Common myeloid progenitor, CD34-positive (primary cell): ENCODE results near the gene KCTD20.

Experiments used
- CTCF ChIA-PET: fragments of 350-600 bp; sonication (Branson Sonifier 250); formaldehyde crosslinking; loops from one replicate; lab custom pipeline; 2021; ENCODE audit warnings: antibody characterized with exemption; lab: Charles Lee
- POLR2A ChIA-PET: fragments of 350-600 bp; sonication (Branson Sonifier 250); formaldehyde crosslinking; loops from one replicate; lab custom pipeline; 2021; ENCODE audit warnings: antibody characterized with exemption; lab: Charles Lee
- DNase-seq, 3 donors: peaks; one replicate each; pipeline versions ENCODE4 v3.0.0 to v3.0.0-alpha.2; 2013
- H3K27ac ChIP-seq, 2 experiments: 1 replicate in 1 of 2; 2 replicates in 1 of 2; pipeline ENCODE4 v1.7.0; 2013; ENCODE audit warnings: inconsistent platforms in 2 of 2, low read length in 2 of 2, mild to moderate bottlenecking in 2 of 2, low read depth in 1 of 2, moderate library complexity in 1 of 2; ENCODE audit not compliant: severe bottlenecking in 2 of 2, insufficient read depth in 1 of 2, poor library complexity in 1 of 2
- H3K27me3 ChIP-seq, 5 experiments: replicated peaks in 2 of 5; 1 replicate in 3 of 5; 2 replicates in 2 of 5; pipeline versions ENCODE4 v1.6.1 to v1.7.0; 2013; ENCODE audit warnings: low read length in 4 of 5, mild to moderate bottlenecking in 2 of 5, moderate library complexity in 2 of 5, inconsistent platforms in 1 of 5; ENCODE audit not compliant: insufficient read depth in 5 of 5, control insufficient read depth in 4 of 5
- H3K36me3 ChIP-seq, 4 experiments: 1 replicate in 2 of 4; 2 replicates in 2 of 4; pipeline versions ENCODE4 v1.6.1 to v1.7.0; 2013; ENCODE audit warnings: low read length in 3 of 4, control low read depth in 1 of 4, mild to moderate bottlenecking in 1 of 4; ENCODE audit not compliant: control insufficient read depth in 4 of 4, insufficient read depth in 4 of 4
- H3K4me1 ChIP-seq, 4 experiments: 1 replicate in 3 of 4; 2 replicates in 1 of 4; pipeline versions ENCODE4 v1.6.1 to v1.7.1; 2013; ENCODE audit warnings: low read length in 3 of 4, mild to moderate bottlenecking in 3 of 4, control low read depth in 1 of 4, inconsistent platforms in 1 of 4, moderate library complexity in 1 of 4; ENCODE audit not compliant: control insufficient read depth in 4 of 4, insufficient read depth in 4 of 4; ENCODE audit errors: control extremely low read depth in 1 of 4
- H3K4me3 ChIP-seq, 7 experiments: 1 replicate in 4 of 7; 2 replicates in 3 of 7; pipeline versions ENCODE4 v1.5.1 to v1.7.0; 2013; ENCODE audit warnings: mild to moderate bottlenecking in 7 of 7, low read length in 6 of 7, moderate library complexity in 6 of 7, inconsistent platforms in 2 of 7, low read depth in 2 of 7, control low read depth in 1 of 7; ENCODE audit not compliant: insufficient read depth in 4 of 7, control insufficient read depth in 1 of 7; ENCODE audit errors: extremely low read depth in 1 of 7
- H3K9me3 ChIP-seq, 5 experiments: 1 replicate in 4 of 5; 2 replicates in 1 of 5; pipeline versions ENCODE4 v1.6.1 to v1.7.1; 2013; ENCODE audit warnings: low read length in 4 of 5, mild to moderate bottlenecking in 2 of 5, inconsistent platforms in 1 of 5, low read depth in 1 of 5, moderate library complexity in 1 of 5; ENCODE audit not compliant: control insufficient read depth in 4 of 5, insufficient read depth in 2 of 5; ENCODE audit errors: control extremely low read depth in 1 of 5
- WGBS: methylation state at CpG from one replicate; pipeline ENCODE4 v1.1.5; 2013; ENCODE audit not compliant: insufficient coverage; 5-methylcytosine and 5-hydroxymethylcytosine counted together

KCTD20 gene

DNA sequence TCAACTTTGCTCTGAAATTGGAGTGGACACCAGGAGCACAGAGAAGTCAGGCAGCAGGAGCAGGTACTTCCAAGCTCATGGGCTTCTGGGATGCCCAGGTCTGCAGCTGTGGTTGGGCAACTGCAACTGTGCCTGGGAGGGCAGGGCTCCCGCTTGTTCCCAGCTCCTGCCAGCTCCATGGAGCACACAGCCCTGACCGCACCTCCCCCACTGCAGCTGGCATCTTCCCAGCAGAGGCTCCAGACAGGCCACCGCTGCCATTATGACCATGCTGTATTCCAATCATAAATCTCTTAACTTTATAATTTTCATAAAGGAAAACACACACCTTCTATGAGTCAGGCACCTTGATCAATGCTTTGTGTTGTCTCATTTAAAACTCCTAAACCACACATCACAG is 67.6 kb downstream of the KCTD20 start:
- 100% methylated on average over 3 of the region's 3 CpGs for WGBS
- no peaks in the 10 kb centered on the region for H3K27me3 ChIP-seq
- ChIA-PET CTCF (interaction anchor here (1.2 to 1.7 kb wide), 2 partner anchors 12 to 87 kb away, joined by 3 to 5 read pairs; no protein-coding TSS in a partner anchor), POLR2A (no interaction called here)
- H3K9me3 ChIP-seq = peaks cover 0 to 10% (median 5%) of the 10 kb centered on the region in 5 experiments
- H3K4me3 ChIP-seq = no peak overlapping the region
- no peak overlapping the region for H3K27ac ChIP-seq
- DNase-seq = no peak
- H3K36me3 ChIP-seq = peaks cover 31 to 74% (median 44%) of the 10 kb centered on the region in 4 experiments
- no peaks in the 10 kb centered on the region for H3K4me1 ChIP-seq

- Histone ChIP-seq H3K4me3 (no peak overlapping the region), H3K27ac (no peak overlapping the region), H3K36me3 (peaks cover 31 to 84% (median 47%) of the 10 kb centered on the region in 4 experiments), H3K27me3 (no peaks in the 10 kb centered on the region), H3K4me1 (no peaks in the 10 kb centered on the region), H3K9me3 (peaks cover 0 to 8% (median 2%) of the 10 kb centered on the region in 5 experiments)
- no peak for DNase-seq
- ChIA-PET POLR2A (no interaction called here), CTCF (interaction anchor here (0.6 to 0.8 kb wide), 2 partner anchors 35 to 100 kb away, joined by 3 read pairs; no protein-coding TSS in a partner anchor)
- 94% methylated on average over 7 of the region's 8 CpGs for WGBS
Measured at GRCh38 chr6:36514554-36515456, 72.0 kb downstream of the KCTD20 start.

DNA sequence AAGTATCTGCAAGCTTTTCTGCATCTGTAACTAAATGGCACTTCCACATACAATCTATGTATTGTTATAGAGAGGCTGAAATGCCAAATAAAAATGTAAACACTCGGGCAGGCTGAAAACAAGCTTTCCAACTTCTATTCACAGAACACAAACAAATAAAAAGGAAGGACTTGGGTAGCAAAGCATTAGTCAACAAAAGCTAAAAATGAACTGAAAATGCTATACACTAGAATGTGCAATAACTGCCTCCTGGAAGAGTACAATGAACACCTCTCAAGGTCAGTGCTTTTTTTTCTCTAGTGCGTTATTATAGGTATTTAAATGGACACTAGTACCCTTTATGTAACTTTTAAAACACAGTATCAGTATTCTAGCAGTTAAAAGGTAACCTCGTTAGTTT is 73.0 kb downstream of the KCTD20 start:
- Histone ChIP-seq H3K36me3 (peaks cover 32 to 84% (median 46%) of the 10 kb centered on the region in 4 experiments), H3K27ac (no peak overlapping the region), H3K27me3 (no peaks in the 10 kb centered on the region), H3K4me3 (no peak overlapping the region), H3K4me1 (no peaks in the 10 kb centered on the region), H3K9me3 (peaks cover 0 to 1% (median 0%) of the 10 kb centered on the region in 5 experiments)
- no peak for DNase-seq
- POLR2A ChIA-PET = no interaction called here
- WGBS = no CpG with 5 or more reads among the region's 3 CpGs
- CTCF ChIA-PET = interaction anchor here (0.8 kb wide), 1 partner anchor 36 kb away, joined by 3 read pairs; no protein-coding TSS in a partner anchor

DNA sequence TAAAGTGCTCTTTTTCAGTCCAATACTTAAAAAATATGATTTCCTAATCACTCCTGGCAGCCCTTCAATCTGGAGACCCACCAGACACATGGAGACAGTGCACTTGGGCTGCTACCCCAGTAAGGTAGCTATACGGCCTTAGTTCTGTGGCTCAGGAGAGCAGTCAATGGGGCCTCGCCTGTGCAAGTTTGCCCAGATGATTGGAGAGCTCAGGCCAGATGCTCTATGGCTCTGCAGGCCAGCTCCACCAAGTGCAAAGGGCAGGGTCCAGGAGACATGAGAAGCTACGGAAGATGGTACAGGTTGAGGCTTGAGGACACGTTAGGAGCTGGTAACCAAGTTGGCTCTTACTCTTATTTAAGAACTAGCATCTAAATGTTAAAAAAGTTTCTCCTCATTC is 73.8 kb downstream of the KCTD20 start:
- POLR2A ChIA-PET = no interaction called here
- Histone ChIP-seq H3K4me3 (no peak overlapping the region), H3K27me3 (no peaks in the 10 kb centered on the region), H3K4me1 (no peaks in the 10 kb centered on the region), H3K27ac (no peak overlapping the region), H3K36me3 (peaks cover 32 to 84% (median 48%) of the 10 kb centered on the region in 4 experiments), H3K9me3 (no peaks in the 10 kb centered on the region)
- CTCF ChIA-PET = no interaction called here
- WGBS = 86% methylated on average over 4 of the region's 4 CpGs
- no peak for DNase-seq

DNA sequence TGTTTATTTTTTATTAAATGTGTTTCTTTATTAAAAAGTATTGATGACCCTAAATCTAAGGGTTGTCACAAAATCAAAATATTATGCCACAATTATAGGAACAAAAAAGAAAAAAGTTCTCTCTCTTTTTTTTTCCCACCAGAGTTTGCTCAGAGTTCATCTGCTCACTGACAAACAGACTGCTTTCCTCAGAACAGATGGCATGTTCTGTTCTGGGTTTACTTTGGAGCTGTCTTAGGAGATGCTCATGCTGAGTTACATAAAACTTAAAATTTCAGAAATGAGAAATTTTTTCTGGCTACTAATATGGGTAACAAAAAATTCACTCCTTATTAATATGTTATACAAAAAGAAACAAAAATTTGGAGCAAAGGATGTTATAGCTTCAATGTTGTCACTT is 74.2 kb downstream of the KCTD20 start:
- Histone ChIP-seq H3K36me3 (peaks cover 36 to 85% (median 51%) of the 10 kb centered on the region in 4 experiments), H3K4me3 (no peak overlapping the region), H3K27ac (no peak overlapping the region), H3K4me1 (no peaks in the 10 kb centered on the region), H3K9me3 (no peaks in the 10 kb centered on the region), H3K27me3 (no peaks in the 10 kb centered on the region)
- no peak for DNase-seq
- POLR2A ChIA-PET = no interaction called here
- CTCF ChIA-PET = interaction anchor here (0.8 kb wide), 1 partner anchor 17 kb away, joined by 3 read pairs; no protein-coding TSS in a partner anchor

DNA sequence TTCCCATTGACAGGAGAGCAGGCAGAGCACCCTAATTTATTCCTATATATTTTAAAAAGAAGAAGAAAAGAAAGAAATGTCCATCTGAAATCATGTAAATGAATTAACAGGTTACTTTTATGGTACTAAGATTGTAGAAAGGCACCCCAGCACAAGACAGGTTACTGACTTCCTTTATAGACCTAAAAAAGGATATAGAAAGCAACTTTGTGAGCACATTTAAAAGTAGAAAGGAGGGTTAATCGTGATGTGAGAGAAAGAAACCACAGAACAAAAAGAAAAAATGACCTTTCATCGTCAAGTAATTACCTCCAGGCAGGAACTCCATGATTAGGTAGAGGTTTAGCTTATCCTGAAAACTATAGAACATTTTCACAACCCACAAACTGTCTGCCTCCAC is 74.6 kb downstream of the KCTD20 start:
- Histone ChIP-seq H3K36me3 (peaks cover 35 to 85% (median 52%) of the 10 kb centered on the region in 4 experiments), H3K4me1 (no peaks in the 10 kb centered on the region), H3K27me3 (no peaks in the 10 kb centered on the region), H3K4me3 (no peak overlapping the region), H3K27ac (no peak overlapping the region), H3K9me3 (no peaks in the 10 kb centered on the region)
- WGBS = no CpG with 5 or more reads among the region's 2 CpGs
- no peak for DNase-seq
- ChIA-PET POLR2A (no interaction called here), CTCF (interaction anchor here (0.6 to 0.8 kb wide), 2 partner anchors 17 to 1788 kb away, joined by 3 read pairs; no protein-coding TSS in a partner anchor)

DNA sequence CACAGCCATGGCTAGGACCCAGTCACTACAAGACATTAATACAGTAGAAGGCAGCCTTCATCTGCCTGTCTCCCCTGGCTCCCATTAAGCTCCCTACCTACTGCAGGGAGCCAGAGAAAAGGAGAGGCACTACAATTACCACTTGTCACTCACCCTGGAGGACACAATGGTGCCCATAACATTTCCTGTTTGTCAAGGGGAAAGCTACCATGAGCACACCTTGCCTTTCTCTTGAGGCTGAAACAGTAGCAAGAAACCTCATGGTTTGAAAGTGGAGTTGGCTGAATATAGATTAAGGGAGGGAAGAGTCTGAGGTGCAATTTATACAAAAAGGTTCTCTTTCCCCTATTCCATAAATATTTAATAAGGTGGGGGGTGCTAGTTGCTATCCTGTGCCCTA is 76.6 kb downstream of the KCTD20 start:
- DNase-seq = no peak
- Histone ChIP-seq H3K36me3 (peaks cover 43 to 95% (median 60%) of the 10 kb centered on the region in 4 experiments), H3K27ac (no peak overlapping the region), H3K9me3 (no peaks in the 10 kb centered on the region), H3K4me1 (no peaks in the 10 kb centered on the region), H3K27me3 (no peaks in the 10 kb centered on the region), H3K4me3 (no peak overlapping the region)
- CTCF ChIA-PET = interaction anchor here (0.7 to 1.7 kb wide), 5 partner anchors 18 to 60 kb away, joined by 3 to 4 read pairs (median 3); no protein-coding TSS in a partner anchor
- POLR2A ChIA-PET = no interaction called here
